Muscle layer of colon (tissue), 2 donors: Measurements from ENCODE around the gene B3GLCT.

Experiments used
- H3K27ac ChIP-seq: one replicate; pipeline ENCODE4 v1.7.0; 2013; ENCODE audit warnings: low read depth, mild to moderate bottlenecking, low read length, moderate library complexity
- H3K27me3 ChIP-seq, 2 donors: one replicate each; pipeline ENCODE4 v1.7.0; 2013; ENCODE audit warnings: low read length in 2 of 2, mild to moderate bottlenecking in 2 of 2; ENCODE audit not compliant: insufficient read depth in 2 of 2, control insufficient read depth in 1 of 2
- H3K36me3 ChIP-seq: one replicate; pipeline ENCODE4 v1.7.0; 2013; ENCODE audit warnings: mild to moderate bottlenecking, low read length; ENCODE audit not compliant: insufficient read depth
- H3K4me1 ChIP-seq: one replicate; pipeline ENCODE4 v1.7.0; 2013; ENCODE audit warnings: mild to moderate bottlenecking, low read length; ENCODE audit not compliant: insufficient read depth
- H3K4me3 ChIP-seq, 2 donors: one replicate each; pipeline ENCODE4 v1.7.0; 2013; ENCODE audit warnings: low read length in 2 of 2, low read depth in 1 of 2, mild to moderate bottlenecking in 1 of 2, moderate library complexity in 1 of 2
- H3K9ac ChIP-seq: one replicate; pipeline ENCODE4 v1.7.0; 2013; ENCODE audit warnings: low read length
- H3K9me3 ChIP-seq: one replicate; pipeline ENCODE4 v1.7.0; 2013; ENCODE audit warnings: mild to moderate bottlenecking, low read length
- donor health status: abdominal sarcoma.
- donor health status: Adenocarcinoma of cecum.

B3GLCT gene

DNA sequence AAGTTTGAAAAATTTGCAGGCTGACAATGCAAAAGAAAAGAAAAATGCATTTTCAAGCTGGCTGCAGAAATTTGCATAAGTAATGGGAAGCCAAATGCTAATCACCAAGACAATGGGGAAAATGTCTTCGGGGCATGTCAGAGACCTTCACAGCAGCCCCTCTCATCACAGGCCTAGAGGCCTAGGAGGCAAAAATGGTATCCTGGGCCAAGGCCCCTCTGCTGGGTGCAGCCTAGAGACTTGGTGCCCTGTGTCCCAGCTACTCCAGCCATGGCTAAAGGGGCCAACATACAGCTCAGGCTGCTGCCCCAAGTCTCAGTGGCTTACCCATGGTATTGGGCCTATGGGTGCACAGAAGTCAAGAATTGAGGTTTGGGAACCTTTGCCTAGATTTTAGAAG lies 155.2 kb downstream of the B3GLCT start:
- Histone ChIP-seq H3K36me3 (no peaks in the 10 kb centered on the region), H3K4me1 (no peaks in the 10 kb centered on the region), H3K27me3 (no peaks in the 10 kb centered on the region), H3K9me3 (no peaks in the 10 kb centered on the region), H3K4me3 (no peak overlapping the region), H3K9ac (no peak overlapping the region), H3K27ac (no peak overlapping the region)

DNA sequence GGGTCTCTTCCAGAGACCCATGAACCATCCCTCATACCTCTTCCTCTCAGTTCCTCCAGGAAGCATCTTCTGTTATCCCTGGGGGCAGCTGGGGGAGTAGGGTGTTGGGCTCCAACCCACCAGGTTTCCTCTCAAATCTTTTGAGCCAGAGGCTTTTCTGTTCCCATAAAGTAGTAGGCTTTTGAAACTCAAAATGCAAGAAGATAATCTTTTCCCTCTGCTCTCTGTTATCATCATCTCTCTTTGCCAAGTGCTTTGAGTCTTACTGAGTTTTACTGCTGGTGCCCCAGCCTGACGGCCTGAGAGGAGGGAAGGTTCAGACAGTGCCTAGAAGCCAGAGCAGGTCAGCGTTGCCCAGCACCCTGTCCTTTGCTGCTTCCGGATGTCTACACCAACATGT lies 157.2 kb downstream of the B3GLCT start:
- Histone ChIP-seq H3K4me3 (no peak overlapping the region), H3K9me3 (no peaks in the 10 kb centered on the region), H3K27me3 (no peaks in the 10 kb centered on the region), H3K4me1 (no peaks in the 10 kb centered on the region), H3K9ac (no peak overlapping the region), H3K27ac (no peak overlapping the region), H3K36me3 (no peaks in the 10 kb centered on the region)

DNA sequence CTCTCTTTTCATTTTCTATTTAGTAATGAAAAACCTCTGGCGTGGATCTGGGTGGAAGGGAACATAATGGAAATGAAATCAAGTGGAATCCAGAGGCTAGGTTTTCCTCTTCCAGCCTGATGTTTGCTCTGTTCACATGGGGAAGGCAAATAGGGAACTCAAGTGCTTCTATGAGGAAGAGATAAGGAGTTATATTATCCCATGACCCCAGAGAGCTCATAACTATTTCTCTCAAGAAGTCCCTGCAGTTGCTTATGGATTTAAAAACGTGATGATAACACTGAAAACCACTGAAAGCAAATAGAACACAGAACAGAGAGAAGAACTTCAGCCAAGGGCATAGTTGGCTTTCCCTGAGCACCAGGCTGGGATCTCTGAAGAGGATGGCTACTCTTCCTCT lies 157.8 kb downstream of the B3GLCT start:
- H3K27ac ChIP-seq = no peak overlapping the region
- no peaks in the 10 kb centered on the region for H3K27me3 ChIP-seq
- H3K9me3 ChIP-seq = no peaks in the 10 kb centered on the region

DNA sequence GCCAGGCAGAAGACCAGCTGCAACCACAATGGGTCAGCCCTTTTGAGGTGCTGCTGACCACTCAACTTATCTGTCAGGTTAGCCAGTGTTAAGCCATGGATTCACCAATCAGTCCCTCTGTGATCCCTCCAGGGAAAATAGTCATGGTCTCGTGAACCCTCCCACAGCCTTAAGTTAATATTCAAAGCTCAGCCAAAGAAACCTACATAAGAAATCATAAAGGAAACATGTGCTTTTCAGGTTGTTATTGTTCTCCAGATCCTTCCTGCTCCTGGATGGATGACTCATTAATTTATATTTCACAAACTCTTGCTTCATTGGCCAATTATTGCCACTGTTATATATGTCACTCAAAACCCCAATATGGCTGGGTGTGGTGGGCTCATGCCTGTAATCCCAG lies 161.9 kb downstream of the B3GLCT start:
- H3K4me3 ChIP-seq = no peak overlapping the region

More for the DNA sequence above, 157.8 kb downstream of the B3GLCT start:
- H3K4me3 ChIP-seq = no peak overlapping the region
- H3K36me3 ChIP-seq = no peaks in the 10 kb centered on the region
- H3K9ac ChIP-seq = no peak overlapping the region
- no peaks in the 10 kb centered on the region for H3K4me1 ChIP-seq

DNA sequence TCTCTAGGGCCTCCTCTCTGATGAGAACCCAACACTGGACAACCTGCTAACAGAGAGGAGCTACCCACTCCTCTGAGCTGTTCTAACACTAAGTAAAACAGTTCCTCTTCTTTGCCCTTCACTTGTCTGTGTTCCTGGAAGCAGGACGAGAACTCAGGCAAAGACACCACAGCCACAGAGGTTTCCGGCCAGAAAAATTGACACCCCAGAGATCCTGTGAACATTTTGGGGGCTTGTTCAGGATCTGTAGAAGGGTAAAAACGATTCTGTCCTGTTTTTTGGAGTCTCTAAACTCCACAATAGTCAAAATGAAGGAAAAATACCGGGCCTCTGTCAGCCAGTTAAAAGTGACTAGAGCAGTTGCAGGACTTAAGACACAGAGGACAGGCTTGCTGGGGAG lies 165.9 kb downstream of the B3GLCT start:
- Histone ChIP-seq H3K4me3 (no peak overlapping the region), H3K4me1 (no peaks in the 10 kb centered on the region), H3K9me3 (no peaks in the 10 kb centered on the region), H3K36me3 (no peaks in the 10 kb centered on the region), H3K27ac (no peak overlapping the region), H3K27me3 (no peaks in the 10 kb centered on the region), H3K9ac (no peak overlapping the region)

More for the DNA sequence above, 161.9 kb downstream of the B3GLCT start:
- no peak overlapping the region for H3K27ac ChIP-seq
- H3K27me3 ChIP-seq = no peaks in the 10 kb centered on the region
- H3K9ac ChIP-seq = no peak overlapping the region
- H3K9me3 ChIP-seq = no peaks in the 10 kb centered on the region
- H3K36me3 ChIP-seq = no peaks in the 10 kb centered on the region
- H3K4me1 ChIP-seq = no peaks in the 10 kb centered on the region

DNA sequence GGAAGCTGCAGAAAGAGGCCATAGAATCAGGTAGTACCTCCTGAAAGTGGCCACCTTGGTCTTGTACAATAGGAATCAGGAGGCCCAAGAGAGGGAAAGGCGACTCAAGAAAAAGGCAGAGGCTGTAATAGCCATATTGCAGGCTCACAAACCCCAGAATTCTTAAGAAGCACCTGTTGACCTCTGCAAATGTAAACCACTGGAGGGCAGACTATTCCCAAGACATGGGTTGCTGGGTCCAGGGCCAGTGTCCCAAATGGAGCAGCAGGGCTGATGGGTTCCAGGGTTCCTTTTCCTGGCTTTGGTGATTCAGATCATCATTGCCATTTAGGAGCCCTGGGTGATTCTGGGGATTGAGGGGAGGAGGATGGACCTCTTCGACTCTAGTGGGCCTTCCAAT lies 167.6 kb downstream of the B3GLCT start:
- H3K27ac ChIP-seq = no peak overlapping the region
- no peak overlapping the region for H3K9ac ChIP-seq
- H3K36me3 ChIP-seq = no peaks in the 10 kb centered on the region
- no peaks in the 10 kb centered on the region for H3K27me3 ChIP-seq
- H3K9me3 ChIP-seq = no peaks in the 10 kb centered on the region
- H3K4me1 ChIP-seq = no peaks in the 10 kb centered on the region
- no peak overlapping the region for H3K4me3 ChIP-seq

DNA sequence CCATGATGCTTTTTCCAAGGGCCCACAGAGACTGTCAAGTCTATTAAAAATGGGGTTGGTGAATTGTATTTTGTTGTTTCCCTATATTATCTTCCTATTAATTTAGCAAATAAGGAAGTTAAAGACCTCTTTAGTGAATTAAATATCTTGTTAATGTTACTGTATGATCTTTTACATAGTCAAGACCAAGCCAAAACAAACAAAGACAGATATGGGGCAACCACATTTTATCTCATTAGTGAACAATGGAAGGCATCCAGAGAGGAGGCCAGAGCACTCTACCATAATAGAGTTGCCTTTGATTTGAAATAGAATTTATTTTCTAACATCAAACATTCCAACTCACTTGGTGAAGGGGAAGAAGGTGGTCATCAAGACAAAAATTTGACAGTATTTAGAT lies 169.4 kb downstream of the B3GLCT start:
- no peak overlapping the region for H3K4me3 ChIP-seq
- H3K36me3 ChIP-seq = no peaks in the 10 kb centered on the region
- no peaks in the 10 kb centered on the region for H3K9me3 ChIP-seq
- no peak overlapping the region for H3K27ac ChIP-seq
- no peaks in the 10 kb centered on the region for H3K27me3 ChIP-seq
- H3K4me1 ChIP-seq = no peaks in the 10 kb centered on the region
- H3K9ac ChIP-seq = no peak overlapping the region

DNA sequence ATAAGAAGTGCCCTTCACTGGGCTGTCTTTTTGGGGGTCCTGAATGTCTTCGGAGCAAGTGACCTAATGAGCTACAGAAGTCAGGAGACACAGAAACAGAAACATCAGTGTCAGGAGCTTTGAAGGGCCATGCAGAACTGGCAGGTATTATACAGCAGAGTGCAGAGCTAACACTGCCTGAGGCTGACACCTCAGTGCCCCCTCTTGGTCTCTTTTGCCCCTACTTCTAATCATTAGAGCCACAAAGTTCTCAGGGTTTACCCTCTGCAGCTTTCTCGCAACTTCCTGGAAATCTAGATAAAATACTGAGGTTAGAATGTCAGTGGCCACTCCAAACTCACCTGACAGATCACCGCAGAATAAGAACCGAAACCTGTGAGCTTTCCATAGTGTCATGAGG lies 172.7 kb downstream of the B3GLCT start:
- Histone ChIP-seq H3K27ac (no peak overlapping the region), H3K9ac (no peak overlapping the region), H3K9me3 (no peaks in the 10 kb centered on the region), H3K36me3 (no peaks in the 10 kb centered on the region), H3K4me1 (no peaks in the 10 kb centered on the region), H3K27me3 (no peaks in the 10 kb centered on the region), H3K4me3 (no peak overlapping the region)

DNA sequence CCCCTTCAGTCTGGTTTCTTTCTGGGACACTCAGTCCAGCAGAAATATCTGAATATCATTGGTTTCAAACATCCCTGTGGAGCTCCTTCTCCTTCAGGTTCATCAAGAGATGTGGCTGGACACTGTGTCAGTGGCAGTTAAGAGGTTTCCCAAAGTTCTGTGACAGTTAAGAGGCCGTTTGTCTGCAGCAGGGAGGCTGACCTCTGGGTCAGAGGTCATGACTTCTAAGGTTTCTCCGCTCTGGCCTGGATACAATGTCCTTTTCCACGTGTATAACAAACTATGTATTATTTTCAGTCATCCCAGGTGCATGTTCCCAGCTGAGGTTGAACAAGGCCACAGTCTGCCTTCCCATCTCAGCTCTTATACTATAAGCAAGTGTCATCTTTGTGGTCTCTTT lies 174.9 kb downstream of the B3GLCT start:
- Histone ChIP-seq H3K27ac (no peak overlapping the region), H3K9me3 (no peaks in the 10 kb centered on the region), H3K27me3 (no peaks in the 10 kb centered on the region), H3K4me1 (no peaks in the 10 kb centered on the region), H3K36me3 (no peaks in the 10 kb centered on the region), H3K4me3 (no peak overlapping the region), H3K9ac (no peak overlapping the region)

DNA sequence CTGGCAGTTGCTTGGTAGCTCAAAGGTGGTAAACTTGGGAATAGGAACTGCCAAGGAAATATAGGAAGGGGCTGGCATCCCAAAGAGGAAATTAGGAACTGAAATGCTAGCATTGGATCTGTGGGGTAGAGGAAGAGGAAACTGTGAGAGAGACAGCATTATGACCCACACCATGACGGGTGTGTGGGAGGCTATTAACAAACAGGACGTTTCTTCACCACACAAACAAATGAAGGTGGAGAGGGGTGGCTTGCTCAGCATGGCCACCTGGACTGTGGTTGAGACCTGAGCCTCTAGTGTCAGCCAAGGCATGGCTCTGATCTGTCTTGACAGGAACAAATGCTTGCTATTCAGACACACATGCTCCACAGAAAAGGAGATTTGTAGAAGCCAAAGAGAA lies 178.2 kb downstream of the B3GLCT start:
- Histone ChIP-seq H3K4me3 (no peak overlapping the region), H3K9me3 (no peaks in the 10 kb centered on the region), H3K9ac (no peak overlapping the region), H3K4me1 (no peaks in the 10 kb centered on the region), H3K36me3 (no peaks in the 10 kb centered on the region), H3K27me3 (no peaks in the 10 kb centered on the region), H3K27ac (no peak overlapping the region)

DNA sequence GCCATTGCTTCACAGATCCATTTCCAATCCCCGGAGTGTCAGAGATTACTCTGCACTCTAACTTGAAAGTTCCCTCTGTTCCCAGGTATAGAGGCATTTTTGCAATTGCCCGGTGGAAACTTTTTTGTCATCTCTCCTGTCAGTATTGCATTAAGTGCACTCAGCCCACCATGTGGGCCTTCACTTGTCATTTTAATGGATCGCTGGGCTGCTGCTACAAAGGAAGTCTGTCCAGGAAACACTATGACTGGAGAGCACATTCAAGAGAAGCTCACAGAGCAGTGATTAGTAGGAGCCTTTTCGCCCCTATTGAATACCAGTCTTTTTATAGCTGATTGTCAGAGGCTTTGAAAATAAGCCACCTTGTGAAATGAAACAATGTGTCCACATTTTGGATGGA lies 180.9 kb downstream of the B3GLCT start:
- H3K9ac ChIP-seq = no peak overlapping the region
- H3K36me3 ChIP-seq = no peaks in the 10 kb centered on the region
- H3K27me3 ChIP-seq = no peaks in the 10 kb centered on the region
- H3K27ac ChIP-seq = no peak overlapping the region
- H3K9me3 ChIP-seq = no peaks in the 10 kb centered on the region
- no peaks in the 10 kb centered on the region for H3K4me1 ChIP-seq
- H3K4me3 ChIP-seq = no peak overlapping the region
